SK-N-SH (cell line): ENCODE results near the gene PACSIN2.

ENCODE experiments used
- EZH2phosphoT487 ChIP-seq: fragments of 200-600 bp; sonication (generic); IDR thresholded peaks from 2 replicates; pipeline ENCODE4 v1.6.1; 2017; ENCODE audit warnings: low read depth, mixed run types, mild to moderate bottlenecking, antibody characterized with exemption, moderate library complexity, borderline replicate concordance
- MXI1 ChIP-seq: IDR thresholded peaks from 2 replicates; pipeline ENCODE4 v1.6.1; 2012; ENCODE audit warnings: mild to moderate bottlenecking, low read depth, low read length, improper control_type of control experiment
- POLR2AphosphoS5 ChIP-seq: IDR thresholded peaks from 2 replicates; pipeline ENCODE4 v1.6.1; 2012; ENCODE audit warnings: low read depth, low read length
- RAD21 ChIP-seq: IDR thresholded peaks from 2 replicates; pipeline ENCODE4 v1.6.1; 2012; ENCODE audit warnings: mild to moderate bottlenecking, low read length
- RXRA ChIP-seq: IDR thresholded peaks from 2 replicates; pipeline ENCODE4 v1.4.0; 2012; ENCODE audit warnings: low read depth, mild to moderate bottlenecking, borderline replicate concordance
- SIN3A ChIP-seq: IDR thresholded peaks from 2 replicates; pipeline ENCODE4 v1.6.1; 2012; ENCODE audit warnings: low read depth, mild to moderate bottlenecking, low read length, moderate library complexity, borderline replicate concordance
- TCF12 ChIP-seq: IDR thresholded peaks from 2 replicates; pipeline ENCODE4 v1.4.0; 2012
- USF2 ChIP-seq: fragments of 150-350 bp; IDR thresholded peaks from 2 replicates; pipeline ENCODE4 v1.6.1; 2017; ENCODE audit warnings: antibody characterized with exemption, low read length, low read depth, borderline replicate concordance
- TF ChIP-seq, protein P1 (sequence below): fragments of 200-600 bp; sonication (generic); IDR thresholded peaks from 2 replicates; pipeline ENCODE4 v1.6.1; 2017; ENCODE audit warnings: antibody characterized with exemption, mild to moderate bottlenecking, moderate library complexity

DNA sequence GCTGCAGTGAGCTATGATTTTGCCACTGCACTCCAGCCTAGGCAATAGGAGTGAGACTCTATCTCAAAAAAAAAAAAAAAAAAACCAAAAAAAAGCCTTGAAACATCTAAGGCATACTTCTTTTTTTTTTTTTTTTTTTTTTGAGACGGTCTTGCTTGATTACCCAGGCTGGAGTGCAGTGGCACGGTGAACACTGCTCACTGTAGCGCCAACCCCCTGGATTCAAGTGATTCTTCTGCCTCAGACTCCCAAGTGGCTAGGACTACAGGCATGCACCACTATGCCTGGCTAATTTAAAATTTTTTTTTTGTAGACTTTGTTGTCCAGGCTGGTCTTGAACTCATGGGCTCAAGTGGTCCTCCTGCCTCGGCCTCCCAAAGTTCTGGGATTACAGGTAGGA lies 177.4 kb downstream of the PACSIN2 start:
- TF ChIP-seq MXI1: no peak
- no peak for TF ChIP-seq POLR2AphosphoS5
- TF ChIP-seq, protein P1, sequence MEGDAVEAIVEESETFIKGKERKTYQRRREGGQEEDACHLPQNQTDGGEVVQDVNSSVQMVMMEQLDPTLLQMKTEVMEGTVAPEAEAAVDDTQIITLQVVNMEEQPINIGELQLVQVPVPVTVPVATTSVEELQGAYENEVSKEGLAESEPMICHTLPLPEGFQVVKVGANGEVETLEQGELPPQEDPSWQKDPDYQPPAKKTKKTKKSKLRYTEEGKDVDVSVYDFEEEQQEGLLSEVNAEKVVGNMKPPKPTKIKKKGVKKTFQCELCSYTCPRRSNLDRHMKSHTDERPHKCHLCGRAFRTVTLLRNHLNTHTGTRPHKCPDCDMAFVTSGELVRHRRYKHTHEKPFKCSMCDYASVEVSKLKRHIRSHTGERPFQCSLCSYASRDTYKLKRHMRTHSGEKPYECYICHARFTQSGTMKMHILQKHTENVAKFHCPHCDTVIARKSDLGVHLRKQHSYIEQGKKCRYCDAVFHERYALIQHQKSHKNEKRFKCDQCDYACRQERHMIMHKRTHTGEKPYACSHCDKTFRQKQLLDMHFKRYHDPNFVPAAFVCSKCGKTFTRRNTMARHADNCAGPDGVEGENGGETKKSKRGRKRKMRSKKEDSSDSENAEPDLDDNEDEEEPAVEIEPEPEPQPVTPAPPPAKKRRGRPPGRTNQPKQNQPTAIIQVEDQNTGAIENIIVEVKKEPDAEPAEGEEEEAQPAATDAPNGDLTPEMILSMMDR: no peak
- TF ChIP-seq TCF12: no peak
- no peak for TF ChIP-seq USF2
- no peak for TF ChIP-seq SIN3A
- TF ChIP-seq EZH2phosphoT487: no peak
- no peak for TF ChIP-seq RAD21
- no peak for TF ChIP-seq RXRA
